Endodermal cell (in vitro differentiated cells): ENCODE measurements around the gene PRKCZ. TPM values are rescaled to one million over a fixed set of nuclear protein-coding genes. Genes with fewer than 3 reads are reported as not detected.

Experiments
- DNase-seq: peaks from one replicate; pipeline ENCODE4 v3.0.0-alpha.2; 2017
- H3K27ac ChIP-seq: 2 replicates; pipeline ENCODE4 v1.5.1; 2013; ENCODE audit warnings: mild to moderate bottlenecking, low read depth, low read length, moderate library complexity
- H3K27me3 ChIP-seq: 2 replicates; pipeline ENCODE4 v1.6.1; 2013; ENCODE audit warnings: mild to moderate bottlenecking, low read length, moderate library complexity; ENCODE audit not compliant: insufficient read depth, control insufficient read depth, poor library complexity, severe bottlenecking
- H3K36me3 ChIP-seq: 2 replicates; pipeline ENCODE4 v1.7.0; 2013; ENCODE audit warnings: mild to moderate bottlenecking, low read length, moderate library complexity; ENCODE audit not compliant: control insufficient read depth, insufficient read depth
- H3K4me1 ChIP-seq: one replicate; pipeline ENCODE4 v1.7.0; 2013; ENCODE audit warnings: low read length; ENCODE audit not compliant: control insufficient read depth, insufficient read depth
- H3K4me3 ChIP-seq: 2 replicates; pipeline ENCODE4 v1.5.1; 2013; ENCODE audit warnings: mild to moderate bottlenecking, low read length, moderate library complexity
- H3K9ac ChIP-seq: 2 replicates; pipeline ENCODE4 v1.6.1; 2013; ENCODE audit warnings: mild to moderate bottlenecking, low read length, moderate library complexity; ENCODE audit not compliant: poor library complexity, severe bottlenecking; ENCODE audit errors: extremely low read depth
- H3K9me3 ChIP-seq: 2 replicates; pipeline ENCODE4 v1.6.1; 2013; ENCODE audit warnings: mild to moderate bottlenecking, low read length, moderate library complexity; ENCODE audit not compliant: control insufficient read depth
- H3K27ac Mint-ChIP-seq: 2 replicates; pipeline ENCODE4 v1.8.0; 2020; ENCODE audit warnings: mixed read lengths
- H3K27me3 Mint-ChIP-seq: 2 replicates; pipeline ENCODE4 v1.8.0; 2021; ENCODE audit warnings: mild to moderate bottlenecking, mixed read lengths; ENCODE audit not compliant: insufficient read depth
- H3K36me3 Mint-ChIP-seq: 2 replicates; pipeline ENCODE4 v1.8.0; 2020; ENCODE audit warnings: low read depth, mixed read lengths
- H3K4me1 Mint-ChIP-seq: 2 replicates; pipeline ENCODE4 v1.8.0; 2020; ENCODE audit warnings: mixed read lengths
- H3K4me3 Mint-ChIP-seq: 2 replicates; pipeline ENCODE4 v1.8.0; 2020; ENCODE audit warnings: mild to moderate bottlenecking, moderate library complexity, mixed read lengths
- H3K9me3 Mint-ChIP-seq: 2 replicates; pipeline ENCODE4 v1.8.0; 2020; ENCODE audit warnings: mild to moderate bottlenecking, mixed read lengths
- WGBS, 2 experiments: methylation state at CpG; one replicate each; pipeline versions ENCODE4 v1.1.5 to v1.1.7; 2013; ENCODE audit warnings: missing lambda C conversion rate in 2 of 2, mixed read lengths in 1 of 2; ENCODE audit not compliant: insufficient coverage in 1 of 2, insufficient read length in 1 of 2; 5-methylcytosine and 5-hydroxymethylcytosine counted together
- total RNA-seq, 2 donors: library from RNA; stranded (reverse); fragmentation: NEBNext Ultra II Directional in 1 of 2; extraction: Animal tissue kit (Norgen Biotek cat#: 25700) in 1 of 2; gene quantifications; 2 replicates in 1 of 2; 3 replicates in 1 of 2; pipeline ENCODE4 v1.2.1, GENCODE V29; 2021
- TF ChIP-seq, protein P1 (sequence below): fragments of 200-600 bp; sonication (generic); conservative IDR thresholded peaks from 2 replicates; pipeline ENCODE4 v1.5.0; 2021; ENCODE audit warnings: antibody characterized with exemption, mild to moderate bottlenecking

The PRKCZ gene
- total RNA-seq, 2 donors from 2014 or later: 49.9 to 68.5 TPM

- no peak for DNase-seq
- no peaks in the 10 kb centered on the region for H3K27me3 ChIP-seq
- H3K36me3 Mint-ChIP-seq: no peaks in the 10 kb centered on the region
- H3K4me3 Mint-ChIP-seq: no peak overlapping the region
- H3K27ac Mint-ChIP-seq: no peak overlapping the region
- no peaks in the 10 kb centered on the region for H3K36me3 ChIP-seq
- TF ChIP-seq, protein P1, sequence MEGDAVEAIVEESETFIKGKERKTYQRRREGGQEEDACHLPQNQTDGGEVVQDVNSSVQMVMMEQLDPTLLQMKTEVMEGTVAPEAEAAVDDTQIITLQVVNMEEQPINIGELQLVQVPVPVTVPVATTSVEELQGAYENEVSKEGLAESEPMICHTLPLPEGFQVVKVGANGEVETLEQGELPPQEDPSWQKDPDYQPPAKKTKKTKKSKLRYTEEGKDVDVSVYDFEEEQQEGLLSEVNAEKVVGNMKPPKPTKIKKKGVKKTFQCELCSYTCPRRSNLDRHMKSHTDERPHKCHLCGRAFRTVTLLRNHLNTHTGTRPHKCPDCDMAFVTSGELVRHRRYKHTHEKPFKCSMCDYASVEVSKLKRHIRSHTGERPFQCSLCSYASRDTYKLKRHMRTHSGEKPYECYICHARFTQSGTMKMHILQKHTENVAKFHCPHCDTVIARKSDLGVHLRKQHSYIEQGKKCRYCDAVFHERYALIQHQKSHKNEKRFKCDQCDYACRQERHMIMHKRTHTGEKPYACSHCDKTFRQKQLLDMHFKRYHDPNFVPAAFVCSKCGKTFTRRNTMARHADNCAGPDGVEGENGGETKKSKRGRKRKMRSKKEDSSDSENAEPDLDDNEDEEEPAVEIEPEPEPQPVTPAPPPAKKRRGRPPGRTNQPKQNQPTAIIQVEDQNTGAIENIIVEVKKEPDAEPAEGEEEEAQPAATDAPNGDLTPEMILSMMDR: no peak
- H3K9me3 ChIP-seq: no peaks in the 10 kb centered on the region
- no peaks in the 10 kb centered on the region for H3K4me1 Mint-ChIP-seq
- no peaks in the 10 kb centered on the region for H3K9me3 Mint-ChIP-seq
- H3K9ac ChIP-seq: no peak overlapping the region
- 92 to 93% methylated on average over 37 to 42 of the region's 42 CpGs for WGBS, 2 experiments
- H3K27me3 Mint-ChIP-seq: no peaks in the 10 kb centered on the region
- H3K4me1 ChIP-seq: no peaks in the 10 kb centered on the region
- H3K27ac ChIP-seq: no peak overlapping the region
- H3K4me3 ChIP-seq: no peak overlapping the region
Measured at GRCh38 chr1:2030076-2030871, 19.9 kb upstream of the PRKCZ start.

DNA sequence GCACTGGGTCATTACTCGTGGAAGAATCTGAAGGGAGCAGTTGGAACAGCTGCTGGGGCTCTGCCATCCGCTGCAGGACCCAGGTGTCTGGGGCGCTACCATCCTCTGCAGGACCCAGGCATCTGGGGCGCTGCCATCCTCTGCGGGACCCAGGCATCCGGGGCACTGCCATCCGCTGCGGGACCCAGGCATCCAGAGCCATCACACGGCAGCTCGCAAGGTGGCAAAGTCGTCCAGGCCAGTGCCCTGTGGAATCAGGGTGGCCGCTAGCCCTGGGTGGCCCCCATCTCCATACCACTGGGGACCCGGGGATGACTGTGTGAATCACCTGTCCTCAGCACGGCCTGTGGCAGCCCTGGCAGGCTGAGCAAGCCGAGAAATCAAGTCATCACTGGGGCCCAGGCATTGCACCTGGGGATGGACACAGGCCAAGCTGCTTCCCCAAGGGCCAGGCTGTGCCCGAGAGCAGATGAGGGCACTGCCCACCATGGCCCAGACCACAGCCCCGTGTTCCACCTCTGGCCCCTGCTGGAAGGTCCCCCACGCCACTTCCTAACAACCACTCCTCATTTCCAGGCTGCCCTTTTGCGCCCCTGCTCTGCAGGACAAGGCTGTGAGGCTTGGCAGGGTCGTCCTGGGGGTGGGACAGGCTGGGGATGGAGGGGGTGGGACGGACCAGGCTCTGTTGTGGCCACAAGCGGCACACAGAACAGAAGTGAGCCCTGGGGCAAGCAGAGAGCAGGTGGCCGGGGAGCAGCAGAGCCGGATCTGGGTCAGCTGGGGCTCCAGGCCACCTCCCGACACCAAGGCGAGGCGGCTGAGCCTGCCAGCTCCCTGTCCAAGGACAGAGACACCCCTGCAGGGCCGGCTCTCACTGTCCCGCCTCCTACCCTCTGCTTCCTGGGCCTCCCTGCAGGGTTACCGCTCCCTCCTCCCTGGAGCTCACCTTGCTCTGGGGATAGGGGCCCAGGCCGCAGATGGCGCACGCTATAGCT lies 18.4 kb upstream of the PRKCZ start:
- no peak overlapping the region for H3K27ac Mint-ChIP-seq
- Histone ChIP-seq H3K4me1 (no peaks in the 10 kb centered on the region), H3K27me3 (no peaks in the 10 kb centered on the region), H3K36me3 (no peaks in the 10 kb centered on the region), H3K9me3 (no peaks in the 10 kb centered on the region), H3K4me3 (no peak overlapping the region), H3K27ac (no peak overlapping the region), H3K9ac (no peak overlapping the region)
- no peaks in the 10 kb centered on the region for H3K27me3 Mint-ChIP-seq
- H3K9me3 Mint-ChIP-seq: no peaks in the 10 kb centered on the region
- WGBS, 2 experiments: 85 to 88% methylated on average over 19 to 33 of the region's 33 CpGs
- H3K4me3 Mint-ChIP-seq: no peak overlapping the region
- DNase-seq: peak; percentile 64
- no peaks in the 10 kb centered on the region for H3K4me1 Mint-ChIP-seq
- H3K36me3 Mint-ChIP-seq: no peaks in the 10 kb centered on the region
- TF ChIP-seq, protein P1: no peak

GRCh38 chr1:2032737-2033136 lies 17.5 kb upstream of the PRKCZ start:
- Histone ChIP-seq H3K9me3 (no peaks in the 10 kb centered on the region), H3K9ac (no peak overlapping the region), H3K4me1 (no peaks in the 10 kb centered on the region), H3K27ac (no peak overlapping the region), H3K4me3 (no peak overlapping the region), H3K27me3 (no peaks in the 10 kb centered on the region), H3K36me3 (no peaks in the 10 kb centered on the region)
- no peaks in the 10 kb centered on the region for H3K4me1 Mint-ChIP-seq
- H3K4me3 Mint-ChIP-seq: no peak overlapping the region
- H3K36me3 Mint-ChIP-seq: no peaks in the 10 kb centered on the region
- TF ChIP-seq, protein P1: no peak
- no peaks in the 10 kb centered on the region for H3K27me3 Mint-ChIP-seq
- 90 to 96% methylated on average over 9 to 14 of the region's 14 CpGs for WGBS, 2 experiments
- no peaks in the 10 kb centered on the region for H3K9me3 Mint-ChIP-seq
- no peak overlapping the region for H3K27ac Mint-ChIP-seq
- no peak for DNase-seq
